K562 (cell line): ENCODE results near the gene PON3. TPM values are rescaled to one million over a fixed set of nuclear protein-coding genes. Genes with fewer than 3 reads are reported as not detected.
A peak's percentile ranks its signal among the peaks of the same experiment; 100 is the strongest.

ENCODE experiments used
- JUND ChIP-seq, 2 experiments: IDR thresholded peaks; 2 replicates in 1 of 2; 3 replicates in 1 of 2; pipeline ENCODE4 v1.6.1; 2011; ENCODE audit warnings: borderline replicate concordance in 2 of 2, low read depth in 2 of 2, low read length in 2 of 2, improper control_type of control experiment in 1 of 2, missing biosample characterization in 1 of 2, missing genetic modification characterization in 1 of 2, missing genetic modification reagents in 1 of 2
- RFX1 ChIP-seq: fragments of 450-650 bp; IDR thresholded peaks from 2 replicates; pipeline ENCODE4 v1.6.1; 2016; ENCODE audit warnings: mild to moderate bottlenecking, moderate library complexity
- RFX5 ChIP-seq: IDR thresholded peaks from 2 replicates; pipeline ENCODE4 v1.6.1; 2011; ENCODE audit warnings: low read depth, mild to moderate bottlenecking, improper control_type of control experiment, low read length
- SP2 ChIP-seq: IDR thresholded peaks from 2 replicates; pipeline ENCODE4 v1.6.1; 2011; ENCODE audit warnings: mild to moderate bottlenecking, low read depth, low read length, moderate library complexity; ENCODE audit not compliant: poor library complexity, severe bottlenecking; ENCODE audit errors: extremely low read depth
- THRAP3 ChIP-seq: fragments of 450-650 bp; IDR thresholded peaks from 2 replicates; pipeline ENCODE4 v1.6.1; 2016; ENCODE audit warnings: mild to moderate bottlenecking, inconsistent platforms, borderline replicate concordance
- polyA plus RNA-seq, 8 experiments: library from polyadenylated mRNA; depleted of rRNA in 4 of 8; stranded (reverse) in 5 of 8; unstranded in 3 of 8; fragments of >200 nt; fragmentation: Nextera tagmentation in 2 of 8; fragmentation: Illumina TruSeq in 1 of 8; extraction: Ambion mirVana in 2 of 8; extraction: Trizol in 1 of 8; gene quantifications; 2 replicates each; pipeline versions ENCODE4 v1.2.1 to v1.2.3, GENCODE V29; 2011 to 2014; ENCODE audit warnings: inconsistent platforms in 1 of 8, missing spikeins in 1 of 8
- total RNA-seq, 7 experiments: library from RNA; depleted of rRNA in 6 of 7; stranded (reverse); fragments of >200 nt in 6 of 7; fragmentation: Illumina TruSeq in 2 of 7; extraction: Trizol in 2 of 7; gene quantifications; 2 replicates each; pipeline versions ENCODE4 v1.2.1 to v1.2.3, GENCODE V29; 2011 to 2021; ENCODE audit warnings: low replicate concordance in 1 of 7
- TF ChIP-seq, protein P1 (sequence below): fragments of 450-650 bp; IDR thresholded peaks from 2 replicates; pipeline ENCODE4 v1.6.1; 2016; ENCODE audit warnings: borderline replicate concordance
- TF ChIP-seq, protein P2 (sequence below): IDR thresholded peaks from 2 replicates; pipeline ENCODE4 v1.6.1; 2016; ENCODE audit warnings: missing genetic modification characterization, missing compliant biosample characterization
- TF ChIP-seq, protein P3 (sequence below): fragments of 250-450 bp; sonication (Bioruptor Pico); IDR thresholded peaks from 2 replicates; pipeline ENCODE4 v1.4.0; 2020
- TF ChIP-seq, protein P4 (sequence below): sonication (generic); formaldehyde crosslinking; IDR thresholded peaks from 2 replicates; pipeline ENCODE4 v1.8.0; 2023; ENCODE audit warnings: missing genetic modification reagents, mild to moderate bottlenecking, borderline replicate concordance

Gene PON3
- total and polyA plus RNA-seq, 9 of the 15 experiments (the other 6 are each of a cell fraction or from before 2014, with no cell fraction given): 0.15 to 0.38 (median 0.18) TPM; not detected in 6

DNA sequence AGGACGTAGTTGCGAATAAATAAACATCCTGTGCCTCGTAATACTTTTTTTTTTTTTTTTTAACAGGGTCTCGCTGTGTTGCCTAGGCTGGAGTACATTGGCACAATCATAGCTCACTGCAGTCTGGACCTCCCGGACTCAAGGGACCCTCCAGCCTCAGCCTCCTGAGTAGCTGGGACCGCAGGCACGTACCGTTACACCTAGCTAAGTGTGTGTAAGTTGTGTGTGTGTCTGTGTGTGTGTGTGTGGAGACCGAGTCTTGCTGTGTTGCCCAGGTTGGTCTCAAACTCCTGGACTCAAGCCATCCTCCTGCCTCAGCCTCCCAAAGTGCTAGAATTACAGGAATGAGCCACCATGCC lies 39.2 kb upstream of the PON3 start (continued):
- TF ChIP-seq, protein P1, sequence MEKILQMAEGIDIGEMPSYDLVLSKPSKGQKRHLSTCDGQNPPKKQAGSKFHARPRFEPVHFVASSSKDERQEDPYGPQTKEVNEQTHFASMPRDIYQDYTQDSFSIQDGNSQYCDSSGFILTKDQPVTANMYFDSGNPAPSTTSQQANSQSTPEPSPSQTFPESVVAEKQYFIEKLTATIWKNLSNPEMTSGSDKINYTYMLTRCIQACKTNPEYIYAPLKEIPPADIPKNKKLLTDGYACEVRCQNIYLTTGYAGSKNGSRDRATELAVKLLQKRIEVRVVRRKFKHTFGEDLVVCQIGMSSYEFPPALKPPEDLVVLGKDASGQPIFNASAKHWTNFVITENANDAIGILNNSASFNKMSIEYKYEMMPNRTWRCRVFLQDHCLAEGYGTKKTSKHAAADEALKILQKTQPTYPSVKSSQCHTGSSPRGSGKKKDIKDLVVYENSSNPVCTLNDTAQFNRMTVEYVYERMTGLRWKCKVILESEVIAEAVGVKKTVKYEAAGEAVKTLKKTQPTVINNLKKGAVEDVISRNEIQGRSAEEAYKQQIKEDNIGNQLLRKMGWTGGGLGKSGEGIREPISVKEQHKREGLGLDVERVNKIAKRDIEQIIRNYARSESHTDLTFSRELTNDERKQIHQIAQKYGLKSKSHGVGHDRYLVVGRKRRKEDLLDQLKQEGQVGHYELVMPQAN: no peak
- TF ChIP-seq, protein P2, sequence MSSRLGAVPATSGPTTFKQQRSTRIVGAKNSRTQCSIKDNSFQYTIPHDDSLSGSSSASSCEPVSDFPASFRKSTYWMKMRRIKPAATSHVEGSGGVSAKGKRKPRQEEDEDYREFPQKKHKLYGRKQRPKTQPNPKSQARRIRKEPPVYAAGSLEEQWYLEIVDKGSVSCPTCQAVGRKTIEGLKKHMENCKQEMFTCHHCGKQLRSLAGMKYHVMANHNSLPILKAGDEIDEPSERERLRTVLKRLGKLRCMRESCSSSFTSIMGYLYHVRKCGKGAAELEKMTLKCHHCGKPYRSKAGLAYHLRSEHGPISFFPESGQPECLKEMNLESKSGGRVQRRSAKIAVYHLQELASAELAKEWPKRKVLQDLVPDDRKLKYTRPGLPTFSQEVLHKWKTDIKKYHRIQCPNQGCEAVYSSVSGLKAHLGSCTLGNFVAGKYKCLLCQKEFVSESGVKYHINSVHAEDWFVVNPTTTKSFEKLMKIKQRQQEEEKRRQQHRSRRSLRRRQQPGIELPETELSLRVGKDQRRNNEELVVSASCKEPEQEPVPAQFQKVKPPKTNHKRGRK: no peak
- TF ChIP-seq RFX1 (no peak), RFX5 (no peak), SP2 (no peak), THRAP3 (0 out of 2 replicates have a peak, but pooled peaks have one; percentile 20), JUND (IDR thresholded peaks at IDR 0.05; ENCODE audit: borderline replicate concordance, low read depth, low read length) (no peak), JUND (tag; IDR thresholded peaks at IDR 0.05; ENCODE audit: borderline replicate concordance, low read depth, low read length) (no peak)
- TF ChIP-seq, protein P3, sequence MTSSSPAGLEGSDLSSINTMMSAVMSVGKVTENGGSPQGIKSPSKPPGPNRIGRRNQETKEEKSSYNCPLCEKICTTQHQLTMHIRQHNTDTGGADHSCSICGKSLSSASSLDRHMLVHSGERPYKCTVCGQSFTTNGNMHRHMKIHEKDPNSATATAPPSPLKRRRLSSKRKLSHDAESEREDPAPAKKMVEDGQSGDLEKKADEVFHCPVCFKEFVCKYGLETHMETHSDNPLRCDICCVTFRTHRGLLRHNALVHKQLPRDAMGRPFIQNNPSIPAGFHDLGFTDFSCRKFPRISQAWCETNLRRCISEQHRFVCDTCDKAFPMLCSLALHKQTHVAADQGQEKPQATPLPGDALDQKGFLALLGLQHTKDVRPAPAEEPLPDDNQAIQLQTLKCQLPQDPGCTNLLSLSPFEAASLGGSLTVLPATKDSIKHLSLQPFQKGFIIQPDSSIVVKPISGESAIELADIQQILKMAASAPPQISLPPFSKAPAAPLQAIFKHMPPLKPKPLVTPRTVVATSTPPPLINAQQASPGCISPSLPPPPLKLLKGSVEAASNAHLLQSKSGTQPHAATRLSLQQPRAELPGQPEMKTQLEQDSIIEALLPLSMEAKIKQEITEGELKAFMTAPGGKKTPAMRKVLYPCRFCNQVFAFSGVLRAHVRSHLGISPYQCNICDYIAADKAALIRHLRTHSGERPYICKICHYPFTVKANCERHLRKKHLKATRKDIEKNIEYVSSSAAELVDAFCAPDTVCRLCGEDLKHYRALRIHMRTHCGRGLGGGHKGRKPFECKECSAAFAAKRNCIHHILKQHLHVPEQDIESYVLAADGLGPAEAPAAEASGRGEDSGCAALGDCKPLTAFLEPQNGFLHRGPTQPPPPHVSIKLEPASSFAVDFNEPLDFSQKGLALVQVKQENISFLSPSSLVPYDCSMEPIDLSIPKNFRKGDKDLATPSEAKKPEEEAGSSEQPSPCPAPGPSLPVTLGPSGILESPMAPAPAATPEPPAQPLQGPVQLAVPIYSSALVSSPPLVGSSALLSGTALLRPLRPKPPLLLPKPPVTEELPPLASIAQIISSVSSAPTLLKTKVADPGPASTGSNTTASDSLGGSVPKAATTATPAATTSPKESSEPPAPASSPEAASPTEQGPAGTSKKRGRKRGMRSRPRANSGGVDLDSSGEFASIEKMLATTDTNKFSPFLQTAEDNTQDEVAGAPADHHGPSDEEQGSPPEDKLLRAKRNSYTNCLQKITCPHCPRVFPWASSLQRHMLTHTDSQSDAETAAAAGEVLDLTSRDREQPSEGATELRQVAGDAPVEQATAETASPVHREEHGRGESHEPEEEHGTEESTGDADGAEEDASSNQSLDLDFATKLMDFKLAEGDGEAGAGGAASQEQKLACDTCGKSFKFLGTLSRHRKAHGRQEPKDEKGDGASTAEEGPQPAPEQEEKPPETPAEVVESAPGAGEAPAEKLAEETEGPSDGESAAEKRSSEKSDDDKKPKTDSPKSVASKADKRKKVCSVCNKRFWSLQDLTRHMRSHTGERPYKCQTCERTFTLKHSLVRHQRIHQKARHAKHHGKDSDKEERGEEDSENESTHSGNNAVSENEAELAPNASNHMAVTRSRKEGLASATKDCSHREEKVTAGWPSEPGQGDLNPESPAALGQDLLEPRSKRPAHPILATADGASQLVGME (CRISPR knock-in tag): no peak
- TF ChIP-seq, protein P4, sequence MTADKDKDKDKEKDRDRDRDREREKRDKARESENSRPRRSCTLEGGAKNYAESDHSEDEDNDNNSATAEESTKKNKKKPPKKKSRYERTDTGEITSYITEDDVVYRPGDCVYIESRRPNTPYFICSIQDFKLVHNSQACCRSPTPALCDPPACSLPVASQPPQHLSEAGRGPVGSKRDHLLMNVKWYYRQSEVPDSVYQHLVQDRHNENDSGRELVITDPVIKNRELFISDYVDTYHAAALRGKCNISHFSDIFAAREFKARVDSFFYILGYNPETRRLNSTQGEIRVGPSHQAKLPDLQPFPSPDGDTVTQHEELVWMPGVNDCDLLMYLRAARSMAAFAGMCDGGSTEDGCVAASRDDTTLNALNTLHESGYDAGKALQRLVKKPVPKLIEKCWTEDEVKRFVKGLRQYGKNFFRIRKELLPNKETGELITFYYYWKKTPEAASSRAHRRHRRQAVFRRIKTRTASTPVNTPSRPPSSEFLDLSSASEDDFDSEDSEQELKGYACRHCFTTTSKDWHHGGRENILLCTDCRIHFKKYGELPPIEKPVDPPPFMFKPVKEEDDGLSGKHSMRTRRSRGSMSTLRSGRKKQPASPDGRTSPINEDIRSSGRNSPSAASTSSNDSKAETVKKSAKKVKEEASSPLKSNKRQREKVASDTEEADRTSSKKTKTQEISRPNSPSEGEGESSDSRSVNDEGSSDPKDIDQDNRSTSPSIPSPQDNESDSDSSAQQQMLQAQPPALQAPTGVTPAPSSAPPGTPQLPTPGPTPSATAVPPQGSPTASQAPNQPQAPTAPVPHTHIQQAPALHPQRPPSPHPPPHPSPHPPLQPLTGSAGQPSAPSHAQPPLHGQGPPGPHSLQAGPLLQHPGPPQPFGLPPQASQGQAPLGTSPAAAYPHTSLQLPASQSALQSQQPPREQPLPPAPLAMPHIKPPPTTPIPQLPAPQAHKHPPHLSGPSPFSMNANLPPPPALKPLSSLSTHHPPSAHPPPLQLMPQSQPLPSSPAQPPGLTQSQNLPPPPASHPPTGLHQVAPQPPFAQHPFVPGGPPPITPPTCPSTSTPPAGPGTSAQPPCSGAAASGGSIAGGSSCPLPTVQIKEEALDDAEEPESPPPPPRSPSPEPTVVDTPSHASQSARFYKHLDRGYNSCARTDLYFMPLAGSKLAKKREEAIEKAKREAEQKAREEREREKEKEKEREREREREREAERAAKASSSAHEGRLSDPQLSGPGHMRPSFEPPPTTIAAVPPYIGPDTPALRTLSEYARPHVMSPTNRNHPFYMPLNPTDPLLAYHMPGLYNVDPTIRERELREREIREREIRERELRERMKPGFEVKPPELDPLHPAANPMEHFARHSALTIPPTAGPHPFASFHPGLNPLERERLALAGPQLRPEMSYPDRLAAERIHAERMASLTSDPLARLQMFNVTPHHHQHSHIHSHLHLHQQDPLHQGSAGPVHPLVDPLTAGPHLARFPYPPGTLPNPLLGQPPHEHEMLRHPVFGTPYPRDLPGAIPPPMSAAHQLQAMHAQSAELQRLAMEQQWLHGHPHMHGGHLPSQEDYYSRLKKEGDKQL: no peak
